ENCODE data around the gene CGREF1. TPM values are rescaled to one million over a fixed set of nuclear protein-coding genes. Genes with fewer than 3 reads are reported as not detected.
"Not testable (repeated sequence)": the region's sequence is repeated elsewhere in the genome, so short reads cannot be mapped to it uniquely, and the experiment has no call there.

The CGREF1 gene
- total RNA-seq, 2 experiments from 2014 or later: 1.1 to 2.5 TPM

DNA sequence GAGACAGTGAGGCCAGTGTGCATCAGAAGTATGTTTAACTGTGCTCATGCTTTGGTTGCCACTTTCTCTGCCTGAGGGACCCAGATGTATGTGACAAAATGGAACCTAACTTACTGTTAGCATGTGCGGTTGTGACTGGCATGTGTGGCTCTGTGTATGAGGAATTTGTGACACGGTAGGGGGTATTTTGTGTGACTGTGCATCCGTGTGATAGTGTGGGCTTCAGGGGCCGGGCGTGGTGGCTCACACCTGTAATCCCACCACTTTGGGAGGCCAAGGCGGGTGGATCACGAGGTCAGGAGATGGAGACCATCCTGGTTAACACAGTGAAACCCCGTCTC is 372 bp upstream of the CGREF1 start:
- DNase-seq; H3K27ac Mint-ChIP-seq; H3K9me3 Mint-ChIP-seq (ENCODE audit: low read depth); ATAC-seq; H3K36me3 Mint-ChIP-seq; CTCF ChIA-PET: not testable (repeated sequence)
- peak overlapping the region; percentile 72 for H3K4me3 Mint-ChIP-seq
- H3K27me3 Mint-ChIP-seq: peaks cover 36% of the 10 kb centered on the region
- peaks cover 16% of the 10 kb centered on the region for H3K4me1 Mint-ChIP-seq

- ATAC-seq: no peak
- CTCF ChIA-PET: interaction anchor here (0.6 kb wide), 1 partner anchor 161 kb away, joined by 3 read pairs; no protein-coding TSS in a partner anchor
- H3K9me3 Mint-ChIP-seq (ENCODE audit: low read depth): no peaks in the 10 kb centered on the region
- no peaks in the 10 kb centered on the region for H3K36me3 Mint-ChIP-seq
- no peak overlapping the region for H3K27ac Mint-ChIP-seq
- DNase-seq: no peak
- H3K4me1 Mint-ChIP-seq: peaks cover 8% of the 10 kb centered on the region
- peaks cover 34% of the 10 kb centered on the region for H3K27me3 Mint-ChIP-seq
- H3K4me3 Mint-ChIP-seq: peak overlapping the region; percentile 13
Measured at GRCh38 chr2:27117995-27118524, 868 bp downstream of the CGREF1 start.

GRCh38 chr2:27115519-27115918 is 3.4 kb downstream of the CGREF1 start:
- Mint-ChIP-seq H3K4me3 (no peak overlapping the region), H3K4me1 (peaks cover 7% of the 10 kb centered on the region), H3K27me3 (peaks cover 21% of the 10 kb centered on the region), H3K9me3 (ENCODE audit: low read depth) (no peaks in the 10 kb centered on the region), H3K36me3 (no peaks in the 10 kb centered on the region), H3K27ac (no peak overlapping the region)
- CTCF ChIA-PET: no interaction called here
- no peak for ATAC-seq
- no peak for DNase-seq

DNA sequence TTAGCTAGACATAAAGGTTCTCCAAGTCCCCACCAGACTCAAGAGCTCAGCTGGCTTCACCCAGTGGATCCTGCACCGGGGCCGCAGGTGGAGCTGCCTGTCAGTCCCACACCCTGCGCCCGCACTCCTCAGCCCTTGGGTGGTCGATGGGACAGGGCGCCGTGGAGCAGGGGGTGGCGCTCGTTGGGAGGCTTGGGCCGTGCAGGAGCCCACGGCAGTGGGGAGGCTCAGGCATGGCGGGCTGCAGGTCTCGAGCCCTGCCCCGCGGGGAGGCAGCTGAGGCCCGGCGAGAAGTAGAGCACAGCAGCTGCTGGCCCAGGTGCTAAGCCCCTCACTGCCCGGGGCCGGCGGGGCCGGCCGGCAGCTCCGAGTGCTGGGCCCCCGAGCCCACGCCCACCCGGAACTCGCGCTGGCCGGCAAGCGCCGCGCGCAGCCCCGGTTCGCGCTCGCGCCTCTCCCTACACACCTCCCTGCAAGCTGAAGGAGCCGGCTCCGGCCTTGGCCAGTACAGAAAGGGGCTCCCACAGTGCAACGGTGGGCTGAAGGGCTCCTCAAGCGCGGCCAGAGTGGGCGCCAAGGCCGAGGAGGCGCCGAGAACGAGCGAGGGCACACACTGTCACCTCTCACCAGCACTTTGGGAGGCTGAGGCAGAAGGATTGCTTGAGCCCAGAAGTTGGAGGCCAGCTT is 7.4 kb downstream of the CGREF1 start:
- H3K36me3 Mint-ChIP-seq: not testable (repeated sequence)
- CTCF ChIA-PET: interaction anchor here (1.5 kb wide), 1 partner anchor 81 kb away, joined by 3 read pairs; no protein-coding TSS in a partner anchor

DNA sequence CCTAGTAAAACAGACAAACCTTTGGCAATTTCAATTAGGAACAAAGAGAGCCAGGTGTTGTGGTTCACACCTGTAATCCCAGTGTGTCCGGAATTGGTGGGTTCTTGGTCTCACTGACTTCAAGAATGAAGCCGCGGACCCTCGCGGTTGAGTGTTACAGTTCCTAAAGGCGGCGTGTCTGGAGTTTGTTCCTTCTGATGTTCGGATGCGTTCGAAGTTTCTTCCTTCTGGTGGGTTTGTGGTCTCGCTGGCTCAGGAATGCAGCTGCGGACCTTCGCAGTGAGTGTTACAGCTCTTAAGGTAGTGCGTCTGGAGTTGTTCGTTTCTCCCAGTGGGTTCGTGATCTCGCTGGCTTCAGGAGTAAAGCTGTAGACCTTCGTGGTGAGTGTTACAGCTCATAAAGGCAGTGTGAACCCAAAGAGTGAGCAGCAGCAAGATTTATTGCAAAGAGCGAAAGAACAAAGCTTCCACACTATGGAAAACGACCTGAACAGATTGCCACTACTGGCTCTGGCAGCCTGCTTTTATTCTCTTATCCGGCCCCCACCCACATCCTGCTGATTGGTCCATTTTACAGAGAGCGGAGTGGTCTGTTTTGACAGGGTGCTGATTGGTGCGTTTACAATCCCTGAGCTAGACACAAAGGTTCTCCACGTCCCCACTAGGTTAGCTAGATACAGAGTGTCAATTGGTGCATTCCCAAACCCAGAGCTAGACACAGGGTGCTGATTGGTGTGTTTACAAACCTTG is 8.2 kb downstream of the CGREF1 start:
- not testable (repeated sequence) for H3K4me3 Mint-ChIP-seq

More for the DNA sequence above, 7.4 kb downstream of the CGREF1 start:
- not testable (repeated sequence) for H3K9me3 Mint-ChIP-seq (ENCODE audit: low read depth); H3K27ac Mint-ChIP-seq; ATAC-seq; H3K4me1 Mint-ChIP-seq; DNase-seq; H3K4me3 Mint-ChIP-seq
- H3K27me3 Mint-ChIP-seq: peaks cover 11% of the 10 kb centered on the region

GRCh38 chr2:27109083-27109482 is 9.8 kb downstream of the CGREF1 start:
- no peaks in the 10 kb centered on the region for H3K9me3 Mint-ChIP-seq (ENCODE audit: low read depth)
- peaks cover 11% of the 10 kb centered on the region for H3K27me3 Mint-ChIP-seq
- ATAC-seq (no peak), DNase-seq (no peak)
- H3K4me1 Mint-ChIP-seq: no peaks in the 10 kb centered on the region
- H3K36me3 Mint-ChIP-seq: no peaks in the 10 kb centered on the region
- no peak overlapping the region for H3K27ac Mint-ChIP-seq
- no peak overlapping the region for H3K4me3 Mint-ChIP-seq
- CTCF ChIA-PET: interaction anchor here (1.0 to 2.4 kb wide), 4 partner anchors 9 to 171 kb away, joined by 3 to 7 read pairs (median 4); partner anchors contain the start of genes KHK and PREB

More for the DNA sequence above, 8.2 kb downstream of the CGREF1 start:
- not testable (repeated sequence) for ATAC-seq; H3K36me3 Mint-ChIP-seq; DNase-seq; H3K9me3 Mint-ChIP-seq (ENCODE audit: low read depth); H3K27ac Mint-ChIP-seq; H3K4me1 Mint-ChIP-seq
- peaks cover 11% of the 10 kb centered on the region for H3K27me3 Mint-ChIP-seq
- CTCF ChIA-PET: interaction anchor here (2.4 kb wide), 1 partner anchor 23 kb away, joined by 7 read pairs; the partner anchor contains the start of gene PREB

DNA sequence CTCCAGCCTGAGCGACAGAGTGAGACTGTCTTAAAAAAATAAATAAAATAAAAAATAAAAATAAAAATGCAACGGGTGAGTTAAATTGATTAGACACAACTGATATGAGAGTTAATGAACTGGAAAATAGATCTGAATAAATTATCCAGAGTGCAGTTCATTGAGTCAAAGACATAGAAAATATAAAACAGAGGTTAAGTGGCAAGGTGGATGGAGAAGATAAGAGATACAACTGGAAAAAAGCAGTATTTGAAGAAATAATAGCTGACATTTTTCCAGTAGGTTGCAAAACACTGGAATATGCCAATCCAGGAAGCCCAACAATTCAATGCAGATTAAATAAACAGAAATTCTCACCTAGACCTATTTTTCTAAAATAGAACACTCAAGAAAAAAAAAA is 10.7 kb downstream of the CGREF1 start:
- Mint-ChIP-seq H3K4me3 (no peak overlapping the region), H3K27me3 (peaks cover 11% of the 10 kb centered on the region), H3K9me3 (ENCODE audit: low read depth) (no peaks in the 10 kb centered on the region), H3K36me3 (no peaks in the 10 kb centered on the region), H3K27ac (no peak overlapping the region), H3K4me1 (no peaks in the 10 kb centered on the region)
- CTCF ChIA-PET: interaction anchor here (0.7 to 2.4 kb wide), 4 partner anchors 9 to 351 kb away, joined by 3 to 7 read pairs (median 3); partner anchors contain the start of gene PREB
- no peak for DNase-seq
- no peak for ATAC-seq

GRCh38 chr2:27105981-27106380 is 12.9 kb downstream of the CGREF1 start:
- DNase-seq (no peak), ATAC-seq (no peak)
- no peaks in the 10 kb centered on the region for H3K4me1 Mint-ChIP-seq
- peaks cover 11% of the 10 kb centered on the region for H3K27me3 Mint-ChIP-seq
- H3K9me3 Mint-ChIP-seq (ENCODE audit: low read depth): no peaks in the 10 kb centered on the region
- H3K36me3 Mint-ChIP-seq: no peaks in the 10 kb centered on the region
- H3K27ac Mint-ChIP-seq: no peak overlapping the region
- no peak overlapping the region for H3K4me3 Mint-ChIP-seq
- CTCF ChIA-PET: interaction anchor here (0.8 to 2.7 kb wide), 3 partner anchors 86 to 197 kb away, joined by 4 to 9 read pairs (median 6); no protein-coding TSS in a partner anchor

- ATAC-seq: no peak
- H3K4me1 Mint-ChIP-seq: no peaks in the 10 kb centered on the region
- no peak for DNase-seq
- no peaks in the 10 kb centered on the region for H3K36me3 Mint-ChIP-seq
- H3K27me3 Mint-ChIP-seq: peaks cover 4% of the 10 kb centered on the region
- no peak overlapping the region for H3K27ac Mint-ChIP-seq
- H3K9me3 Mint-ChIP-seq (ENCODE audit: low read depth): no peaks in the 10 kb centered on the region
- CTCF ChIA-PET: interaction anchor here (1.2 to 7.8 kb wide), 6 partner anchors 15 to 201 kb away, joined by 4 to 74 read pairs (median 7); partner anchors contain the start of genes KHK, PREB and TRIM54
- H3K4me3 Mint-ChIP-seq: no peak overlapping the region
Measured at GRCh38 chr2:27102329-27102728, 16.6 kb downstream of the CGREF1 start.

- H3K4me3 Mint-ChIP-seq: no peak overlapping the region
- no peaks in the 10 kb centered on the region for H3K9me3 Mint-ChIP-seq (ENCODE audit: low read depth)
- ATAC-seq (no peak), DNase-seq (no peak)
- no peak overlapping the region for H3K27ac Mint-ChIP-seq
- H3K27me3 Mint-ChIP-seq: no peaks in the 10 kb centered on the region
- H3K36me3 Mint-ChIP-seq: no peaks in the 10 kb centered on the region
- peaks cover 7% of the 10 kb centered on the region for H3K4me1 Mint-ChIP-seq
- CTCF ChIA-PET: interaction anchor here (1.0 to 7.8 kb wide), 12 partner anchors 9 to 270 kb away, joined by 3 to 74 read pairs (median 4); partner anchors contain the start of genes EIF2B4, SNX17 and TRIM54
Measured at GRCh38 chr2:27100036-27100435, 18.9 kb downstream of the CGREF1 start.

- DNase-seq (no peak), ATAC-seq (no peak)
- H3K4me3 Mint-ChIP-seq: no peak overlapping the region
- peaks cover 7% of the 10 kb centered on the region for H3K4me1 Mint-ChIP-seq
- H3K9me3 Mint-ChIP-seq (ENCODE audit: low read depth): no peaks in the 10 kb centered on the region
- no peaks in the 10 kb centered on the region for H3K36me3 Mint-ChIP-seq
- H3K27me3 Mint-ChIP-seq: no peaks in the 10 kb centered on the region
- CTCF ChIA-PET: interaction anchor here (0.6 to 7.8 kb wide), 16 partner anchors 9 to 271 kb away, joined by 3 to 74 read pairs (median 4); partner anchors contain the start of genes EIF2B4, KHK, SNX17 and TRIM54
- no peak overlapping the region for H3K27ac Mint-ChIP-seq
Measured at GRCh38 chr2:27099334-27099955, 19.5 kb downstream of the CGREF1 start.

GRCh38 chr2:27097341-27097740 is 21.6 kb downstream of the CGREF1 start:
- no peaks in the 10 kb centered on the region for H3K36me3 Mint-ChIP-seq
- DNase-seq (no peak), ATAC-seq (no peak)
- CTCF ChIA-PET: interaction anchor here (1.2 to 7.8 kb wide), 7 partner anchors 10 to 208 kb away, joined by 4 to 74 read pairs (median 11); partner anchors contain the start of genes KHK and TRIM54
- H3K27me3 Mint-ChIP-seq: no peaks in the 10 kb centered on the region
- H3K27ac Mint-ChIP-seq: no peak overlapping the region
- no peaks in the 10 kb centered on the region for H3K9me3 Mint-ChIP-seq (ENCODE audit: low read depth)
- no peak overlapping the region for H3K4me3 Mint-ChIP-seq
- H3K4me1 Mint-ChIP-seq: peaks cover 7% of the 10 kb centered on the region
